Breast epithelium (tissue), 3 donors: Measurements from ENCODE around the gene MAJIN.

ENCODE experiments used
- POLR2A ChIP-seq: fragments of 450-650 bp; IDR thresholded peaks from one replicate; pipeline ENCODE4 v1.6.1; 2016; ENCODE audit warnings: antibody characterized with exemption, mild to moderate bottlenecking, moderate library complexity
- POLR2AphosphoS5 ChIP-seq, 3 donors: sonication (generic); formaldehyde crosslinking; IDR thresholded peaks; one replicate each; pipeline ENCODE4 v1.6.1; 2017; ENCODE audit warnings: antibody characterized with exemption in 3 of 3

DNA sequence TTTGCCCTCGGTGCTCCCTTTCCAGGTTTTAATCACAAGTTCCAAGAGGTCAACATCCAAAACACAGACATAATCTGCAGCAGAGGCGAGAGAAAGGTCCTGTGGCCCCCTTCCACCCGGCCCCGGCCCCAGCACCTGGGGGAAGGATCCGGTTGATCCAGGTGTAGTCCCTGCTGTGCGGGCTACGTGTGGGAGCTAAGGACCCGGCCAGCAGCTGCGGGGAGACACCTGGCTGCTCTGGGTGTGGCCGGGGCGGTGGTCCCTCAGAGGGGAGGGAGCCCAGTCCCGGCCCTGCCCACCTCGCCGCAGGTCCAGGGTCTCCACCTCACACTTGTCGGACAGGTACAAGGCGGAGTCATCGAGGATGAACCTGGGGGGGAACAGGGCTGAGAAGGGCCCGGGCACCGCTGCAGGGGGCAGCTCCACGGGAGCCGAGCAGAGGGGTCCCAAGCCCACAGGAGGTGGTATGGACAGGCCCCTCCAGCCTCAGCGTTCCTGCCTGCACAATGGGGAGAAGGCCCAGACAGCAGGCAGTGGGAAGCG, 68.5 kb downstream of the MAJIN start:
- TF ChIP-seq POLR2AphosphoS5 (IDR thresholded peaks at IDR 0.05) = no peak
- TF ChIP-seq POLR2A = no peak
